Endothelial cell of hepatic sinusoid (primary cell): ENCODE measurements around the gene TEX19.
"Not testable (repeated sequence)": the region's sequence is repeated elsewhere in the genome, so short reads cannot be mapped to it uniquely, and the experiment has no call there.

Experiments
- in situ Hi-C: cut with HindIII; loops from 2 replicates; pipeline ENCODE4 v1.10.0; 2017; ENCODE audit warnings: low sequenced_read_pairs

TEX19 gene

DNA sequence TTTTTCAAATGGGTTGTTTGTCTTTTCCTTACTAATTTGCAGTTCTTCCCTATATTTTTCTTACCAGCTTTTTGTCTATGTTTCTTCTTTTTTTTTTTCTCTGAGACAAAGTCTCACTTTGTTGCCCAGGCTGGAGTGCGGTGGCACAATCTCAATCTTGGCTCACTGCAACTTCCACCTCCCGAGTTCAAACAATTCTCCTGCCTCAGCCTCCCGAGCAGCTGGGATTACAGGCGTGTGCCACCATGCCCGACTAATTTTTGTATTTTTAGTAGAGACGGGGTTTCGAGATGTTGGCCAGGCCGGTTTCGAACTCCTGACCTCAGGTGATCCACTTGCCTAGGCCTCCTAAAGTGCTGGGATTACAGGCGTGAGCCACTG lies 14.0 kb downstream of the TEX19 start:
- in situ Hi-C loops, result not testable (repeated sequence)

DNA sequence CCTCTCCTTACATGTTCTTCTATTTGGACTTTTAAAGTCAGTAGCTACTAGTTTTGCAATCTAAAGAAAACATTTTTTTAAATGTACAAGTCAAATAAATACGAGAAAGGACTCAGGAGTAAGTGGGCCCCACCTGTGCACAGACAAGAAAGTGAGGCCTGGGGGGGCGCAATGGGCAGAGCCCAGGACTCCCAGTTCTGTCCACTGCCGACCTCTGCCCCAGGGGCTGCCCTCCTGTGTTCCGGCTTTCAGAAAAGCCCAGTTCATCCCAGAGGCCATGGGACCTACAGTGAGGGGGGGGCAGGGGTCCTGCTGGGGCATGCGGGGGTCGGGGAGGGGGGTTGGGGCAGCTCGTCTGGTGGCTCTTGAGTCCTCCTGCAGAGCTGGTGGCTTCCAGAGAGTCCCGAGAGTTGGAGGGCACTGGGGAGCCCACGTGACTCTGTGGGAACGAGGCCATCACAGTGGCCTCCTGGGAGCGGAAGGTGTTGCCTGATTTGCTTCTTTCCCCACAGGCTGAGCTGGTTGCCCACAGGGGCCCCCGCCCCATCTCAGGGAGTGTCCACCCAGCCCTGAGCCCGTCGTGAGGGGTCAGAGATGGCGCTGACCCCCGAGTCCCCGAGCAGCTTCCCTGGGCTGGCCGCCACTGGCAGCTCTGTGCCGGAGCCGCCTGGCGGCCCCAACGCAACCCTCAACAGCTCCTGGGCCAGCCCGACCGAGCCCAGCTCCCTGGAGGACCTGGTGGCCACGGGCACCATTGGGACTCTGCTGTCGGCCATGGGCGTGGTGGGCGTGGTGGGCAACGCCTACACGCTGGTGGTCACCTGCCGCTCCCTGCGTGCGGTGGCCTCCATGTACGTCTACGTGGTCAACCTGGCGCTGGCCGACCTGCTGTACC lies 14.9 kb downstream of the TEX19 start:
- in situ Hi-C loops, result no loop called here

GRCh38 chr17:82374626-82375331 lies 15.7 kb downstream of the TEX19 start:
- in situ Hi-C loops, result no loop called here

DNA sequence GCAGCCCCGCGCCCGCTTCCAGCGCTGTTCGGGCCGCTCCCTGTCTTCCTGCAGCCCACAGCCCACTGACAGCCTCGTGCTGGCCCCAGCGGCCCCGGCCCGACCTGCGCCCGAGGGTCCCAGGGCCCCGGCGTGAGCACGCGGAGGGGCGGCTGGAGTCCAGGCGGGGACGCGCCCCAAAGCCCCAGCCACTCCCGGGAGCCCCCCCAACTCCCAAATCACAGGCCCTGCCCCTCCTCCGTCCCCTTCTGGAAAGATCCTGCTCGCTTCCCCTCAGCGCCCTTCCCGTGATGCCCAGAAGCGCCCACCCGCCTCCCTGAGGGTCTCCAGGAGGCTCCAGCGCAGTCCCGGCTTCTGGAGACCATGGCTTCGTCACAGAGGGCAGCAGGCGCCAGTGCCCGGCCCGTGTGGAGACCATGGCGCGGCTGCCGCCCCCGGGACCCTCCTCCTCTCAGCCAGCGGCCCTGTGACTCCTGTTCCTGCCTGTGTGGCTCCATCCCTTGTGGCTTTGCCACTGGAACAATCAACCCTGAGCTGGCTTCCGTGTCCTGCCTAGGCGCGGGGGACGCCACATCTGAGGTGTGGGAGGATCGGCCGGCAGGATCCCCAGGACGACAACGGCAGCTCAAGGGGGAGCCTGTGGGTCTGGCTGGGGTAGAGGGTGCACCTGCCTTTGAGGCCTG lies 16.5 kb downstream of the TEX19 start:
- in situ Hi-C loops, result no loop called here

- in situ Hi-C loops, result no loop called here
These were observed 17.1 kb downstream of the TEX19 start for GRCh38 chr17:82376042-82376730.

- in situ Hi-C loops, result not testable (repeated sequence)
These were observed 18.2 kb downstream of the TEX19 start for GRCh38 chr17:82377294-82377693.

- in situ Hi-C loops, result no loop called here
These were observed 19.1 kb downstream of the TEX19 start for GRCh38 chr17:82377924-82378740.

GRCh38 chr17:82378741-82379021 lies 19.6 kb downstream of the TEX19 start:
- in situ Hi-C loops, result no loop called here

DNA sequence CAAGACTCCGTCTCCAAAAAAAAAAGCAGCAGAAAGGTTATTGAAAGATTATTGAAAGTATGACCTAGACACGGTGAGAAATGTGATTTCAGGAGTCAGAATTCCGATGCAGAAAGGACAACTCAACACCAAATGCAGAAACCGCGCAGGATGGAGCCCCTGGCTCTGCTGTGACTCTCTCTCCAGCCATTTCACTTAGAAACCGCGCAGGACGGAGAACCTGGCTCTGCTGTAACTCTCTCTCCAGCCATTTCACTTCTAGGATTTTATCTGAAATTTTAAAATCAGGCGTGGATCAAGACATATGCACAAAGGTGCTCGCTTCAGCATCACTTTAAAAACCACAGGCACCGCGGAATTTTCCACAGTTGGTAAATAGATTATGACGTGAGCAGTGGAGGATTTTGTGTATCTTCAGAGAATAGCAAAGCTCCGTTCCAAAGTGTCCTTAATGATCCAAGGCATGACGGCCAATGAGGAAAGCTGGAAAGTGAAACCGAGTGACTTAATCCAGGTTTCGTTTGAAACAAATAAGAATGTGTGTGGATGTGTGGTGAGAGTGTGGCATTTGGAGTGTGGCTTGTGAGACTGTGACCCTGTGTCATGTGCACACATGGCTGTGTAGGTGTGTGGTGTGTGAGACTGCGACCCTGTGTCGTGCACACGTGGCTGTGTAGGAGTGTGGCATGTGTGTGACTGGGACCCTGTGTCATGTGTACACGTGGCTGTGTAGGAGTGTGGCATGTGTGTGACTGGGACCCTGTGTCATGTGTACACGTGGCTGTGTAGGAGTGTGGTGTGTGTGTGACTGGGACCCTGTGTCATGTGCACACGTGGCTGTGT lies 22.0 kb downstream of the TEX19 start:
- in situ Hi-C loops, result no loop called here

DNA sequence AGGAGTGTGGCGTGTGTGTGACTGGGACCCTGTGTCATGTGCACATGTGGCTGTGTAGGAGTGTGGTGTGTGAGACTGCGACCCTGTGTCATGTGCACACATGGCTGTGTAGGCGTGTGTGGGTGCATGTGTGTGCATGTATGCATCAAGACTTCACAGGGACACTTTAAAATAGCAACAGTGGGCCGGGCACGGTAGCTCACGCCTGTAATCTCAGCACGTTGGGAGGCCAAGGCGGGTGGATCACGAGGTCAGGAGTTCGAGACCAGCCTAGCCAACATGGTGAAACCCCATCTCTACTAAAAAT lies 22.6 kb downstream of the TEX19 start:
- in situ Hi-C loops, result not testable (repeated sequence)

DNA sequence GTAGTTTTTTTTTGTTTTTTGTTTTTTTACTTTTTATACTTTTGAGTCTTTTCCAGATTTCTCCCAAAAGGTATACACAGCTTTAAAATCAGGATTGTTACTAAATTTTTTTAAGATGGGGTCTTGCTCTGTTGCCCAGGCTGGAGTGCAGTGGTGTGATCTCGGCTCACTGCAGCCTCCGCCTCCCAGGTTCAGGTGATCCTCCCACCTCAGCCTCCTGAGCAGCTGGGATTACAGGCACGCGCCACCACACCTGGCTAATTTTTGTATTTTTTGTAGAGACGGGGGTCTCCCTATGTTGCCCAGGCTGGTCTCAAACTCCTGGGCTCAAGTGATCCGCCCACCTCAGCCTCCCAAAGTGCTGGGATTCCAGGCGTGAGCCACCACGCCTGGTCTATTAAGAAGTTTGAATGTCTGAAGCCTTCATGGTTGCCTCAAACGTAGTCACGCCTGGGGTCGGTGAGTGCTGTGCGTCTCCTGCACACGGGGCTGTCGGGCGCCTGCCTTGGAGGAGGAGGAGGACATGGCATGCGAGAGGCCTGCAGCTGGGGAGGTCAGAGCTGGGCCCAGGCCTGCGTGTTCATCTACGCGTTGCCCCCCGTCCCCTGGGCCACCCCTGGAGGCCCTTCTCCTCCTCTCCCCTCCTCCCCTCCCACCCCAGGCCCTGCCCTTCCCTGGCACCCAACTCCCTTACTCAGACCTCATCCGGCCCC lies 23.3 kb downstream of the TEX19 start:
- in situ Hi-C loops, result not testable (repeated sequence)

GRCh38 chr17:82382933-82383255 lies 23.8 kb downstream of the TEX19 start:
- in situ Hi-C loops, result no loop called here

DNA sequence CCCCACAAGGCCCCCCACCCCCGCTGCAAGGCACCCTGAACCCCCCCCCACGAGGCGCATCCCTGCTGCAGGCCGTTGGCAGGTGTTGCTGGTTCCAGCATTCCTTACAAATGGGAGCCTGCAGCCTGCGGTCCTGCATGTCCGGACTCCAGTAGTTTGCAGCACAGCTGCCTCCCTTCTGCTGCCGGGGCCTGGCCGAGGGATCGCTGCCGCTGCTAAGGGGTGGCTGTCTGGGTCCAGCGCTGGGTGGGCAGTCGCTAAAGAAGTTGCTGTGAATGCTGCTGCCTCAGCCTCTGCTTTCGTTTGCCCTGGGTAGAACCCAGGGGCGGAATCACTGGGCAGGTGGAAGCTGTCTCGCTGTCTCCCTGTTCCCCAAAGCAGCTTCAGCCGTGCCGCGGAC lies 24.4 kb downstream of the TEX19 start:
- in situ Hi-C loops, result no loop called here

DNA sequence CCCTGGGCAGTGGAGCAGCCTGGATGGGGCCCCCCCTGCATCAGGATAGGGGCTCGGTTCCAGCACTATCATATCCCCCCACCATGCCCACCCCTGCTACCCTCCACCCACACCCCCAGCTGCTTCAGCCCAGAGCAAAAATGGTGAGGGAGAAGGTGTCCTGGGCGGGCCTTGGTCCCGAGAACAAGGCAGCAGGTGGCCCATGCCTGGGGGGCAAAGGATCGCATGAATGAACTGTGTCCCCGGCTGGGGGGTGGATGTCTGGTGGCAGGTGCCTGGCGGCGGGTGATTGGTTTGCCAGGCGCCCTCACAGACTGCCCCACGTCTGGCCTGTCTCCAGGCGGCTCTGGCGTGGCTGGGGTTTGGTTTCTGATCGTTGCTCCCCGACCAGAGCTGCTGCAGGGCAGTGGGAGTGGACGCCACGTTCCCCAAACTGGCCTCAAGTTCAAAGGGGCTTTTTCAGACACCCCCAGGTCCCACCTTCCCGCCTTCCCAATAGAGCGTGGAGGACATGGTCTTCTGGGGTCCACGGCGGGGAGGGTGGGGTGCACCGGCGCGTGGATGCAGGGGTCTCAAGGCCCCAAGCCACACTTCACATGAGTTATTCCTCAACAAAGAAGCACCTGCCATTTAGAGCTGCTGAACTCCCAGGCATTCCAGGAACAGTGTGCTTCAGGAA lies 25.1 kb downstream of the TEX19 start:
- in situ Hi-C loops, result no loop called here

GRCh38 chr17:82384730-82385481 lies 25.9 kb downstream of the TEX19 start:
- in situ Hi-C loops, result no loop called here

DNA sequence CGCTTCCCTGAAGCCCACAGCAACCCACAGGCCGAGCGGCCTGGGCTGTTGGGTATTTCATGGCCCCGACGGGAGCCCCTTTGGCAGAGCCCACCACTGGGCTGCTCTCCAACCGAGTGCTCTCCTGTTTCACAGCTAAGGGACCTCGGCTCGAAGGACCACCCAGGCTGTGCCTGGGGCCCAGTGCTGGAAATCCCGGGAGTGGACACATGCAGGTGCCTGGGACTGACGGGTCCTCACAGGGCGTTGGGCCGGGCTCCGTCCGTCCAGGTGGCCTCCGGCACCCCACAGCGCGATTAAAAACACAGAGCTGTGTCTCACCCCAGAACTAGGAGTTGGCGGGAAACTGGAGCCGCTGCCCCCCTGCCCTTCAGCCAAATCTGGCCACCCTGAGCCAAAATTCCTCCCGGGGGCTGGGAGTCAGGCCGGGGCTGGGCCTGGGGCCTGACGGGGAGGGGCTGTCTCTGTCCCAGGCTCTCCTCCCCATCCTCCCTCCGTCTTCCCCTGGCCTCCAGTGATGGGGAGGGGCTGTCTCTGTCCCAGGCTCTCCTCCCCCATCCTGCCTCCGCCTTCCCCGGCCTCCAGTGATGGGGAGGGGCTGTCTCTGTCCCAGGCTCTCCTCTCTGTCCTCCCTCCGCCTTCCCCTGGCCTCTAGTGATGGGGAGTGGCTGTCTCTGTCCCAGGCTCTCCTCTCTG lies 26.7 kb downstream of the TEX19 start:
- in situ Hi-C loops, result no loop called here

GRCh38 chr17:82386255-82386831 lies 27.3 kb downstream of the TEX19 start:
- in situ Hi-C loops, result no loop called here
